GM23248 (cell line): ENCODE data around the gene PRKAA1. TPM values are rescaled to one million over a fixed set of nuclear protein-coding genes. Genes with fewer than 3 reads are reported as not detected.
A peak's percentile ranks its signal among the peaks of the same experiment; 100 is the strongest.
"Not testable (repeated sequence)": the region's sequence is repeated elsewhere in the genome, so short reads cannot be mapped to it uniquely, and the experiment has no call there.

Experiments
- DNase-seq: peaks from one replicate; pipeline ENCODE4 v3.0.0-alpha.2; 2015
- H2AFZ ChIP-seq: fragments of 200-600 bp; sonication (generic); 2 replicates; pipeline ENCODE4 v1.6.1; 2016; ENCODE audit warnings: antibody characterized with exemption
- H3F3A ChIP-seq: fragments of 200-600 bp; sonication (generic); 2 replicates; pipeline ENCODE4 v1.6.1; 2016; ENCODE audit warnings: mild to moderate bottlenecking, antibody characterized with exemption, mixed run types; ENCODE audit not compliant: insufficient read depth
- H3K27ac ChIP-seq: fragments of 200-600 bp; sonication (generic); 2 replicates; pipeline ENCODE4 v1.5.1; 2016; ENCODE audit warnings: mild to moderate bottlenecking
- H3K27me3 ChIP-seq: fragments of 200-600 bp; sonication (generic); replicated peaks from 2 replicates; pipeline ENCODE4 v1.6.1; 2016; ENCODE audit warnings: mild to moderate bottlenecking; ENCODE audit not compliant: insufficient read depth
- H3K36me3 ChIP-seq: fragments of 200-600 bp; sonication (generic); 2 replicates; pipeline ENCODE4 v1.6.1; 2016; ENCODE audit warnings: low read depth, mild to moderate bottlenecking
- H3K4me1 ChIP-seq: fragments of 200-600 bp; sonication (generic); 2 replicates; pipeline ENCODE4 v1.6.1; 2016; ENCODE audit warnings: mild to moderate bottlenecking; ENCODE audit not compliant: insufficient read depth
- H3K4me2 ChIP-seq: fragments of 200-600 bp; sonication (generic); one replicate; pipeline ENCODE4 v1.6.1; 2016; ENCODE audit warnings: mild to moderate bottlenecking; ENCODE audit not compliant: unreplicated experiment
- H3K4me3 ChIP-seq: fragments of 200-600 bp; sonication (generic); 2 replicates; pipeline ENCODE4 v1.5.1; 2016; ENCODE audit warnings: mild to moderate bottlenecking
- H3K79me2 ChIP-seq: fragments of 200-600 bp; sonication (generic); 2 replicates; pipeline ENCODE4 v1.6.1; 2016; ENCODE audit warnings: mild to moderate bottlenecking; ENCODE audit not compliant: insufficient read depth
- H3K9ac ChIP-seq: fragments of 200-600 bp; sonication (generic); 2 replicates; pipeline ENCODE4 v1.6.1; 2016; ENCODE audit warnings: mild to moderate bottlenecking
- H3K9me2 ChIP-seq: fragments of 200-600 bp; sonication (generic); 2 replicates; pipeline ENCODE4 v1.6.1; 2016; ENCODE audit warnings: mixed run types, mild to moderate bottlenecking, moderate library complexity; ENCODE audit not compliant: insufficient read depth
- H3K9me3 ChIP-seq: fragments of 200-600 bp; sonication (generic); one replicate; pipeline ENCODE4 v1.6.1; 2017; ENCODE audit warnings: low read depth
- H4K20me1 ChIP-seq: fragments of 200-600 bp; sonication (generic); 2 replicates; pipeline ENCODE4 v1.6.0; 2016; ENCODE audit not compliant: insufficient read depth
- EZH2 ChIP-seq: fragments of 200-600 bp; sonication (generic); IDR thresholded peaks from 2 replicates; pipeline ENCODE4 v1.6.1; 2018; ENCODE audit warnings: antibody characterized with exemption, mild to moderate bottlenecking; ENCODE audit not compliant: insufficient read depth, poor library complexity, severe bottlenecking
- EZH2phosphoT487 ChIP-seq: fragments of 200-600 bp; sonication (generic); IDR thresholded peaks from 2 replicates; pipeline ENCODE4 v1.6.1; 2018; ENCODE audit warnings: antibody characterized with exemption, moderate library complexity, mild to moderate bottlenecking, low read depth; ENCODE audit not compliant: insufficient read depth
- WGBS, 2 experiments: methylation state at CpG; one replicate each; pipeline ENCODE4 v1.1.6; 2015 to 2017; ENCODE audit warnings: low lambda C conversion rate in 2 of 2, low coverage in 1 of 2; ENCODE audit errors: missing lambda C conversion rate in 2 of 2; 5-methylcytosine and 5-hydroxymethylcytosine counted together
- in situ Hi-C: fragments of 300-500 bp; cut with MboI; formaldehyde crosslinking; loops from 2 replicates; pipeline ENCODE4 v1.15.0; 2020
- polyA plus RNA-seq: library from polyadenylated mRNA; unstranded; fragments of >200 nt; fragmentation: Nextera tagmentation; extraction: Ambion mirVana; gene quantifications from 2 replicates; pipeline ENCODE4 v1.2.1, GENCODE V29; 2016
- total RNA-seq: library from RNA; depleted of rRNA; stranded (reverse); fragments of >200 nt; shearing (Covaris generic); gene quantifications from 2 replicates; pipeline ENCODE4 v1.2.3, GENCODE V29; 2014

PRKAA1 gene
- total and polyA plus RNA-seq, 2 experiments from 2014 or later: 35.5 to 77.4 TPM

DNA sequence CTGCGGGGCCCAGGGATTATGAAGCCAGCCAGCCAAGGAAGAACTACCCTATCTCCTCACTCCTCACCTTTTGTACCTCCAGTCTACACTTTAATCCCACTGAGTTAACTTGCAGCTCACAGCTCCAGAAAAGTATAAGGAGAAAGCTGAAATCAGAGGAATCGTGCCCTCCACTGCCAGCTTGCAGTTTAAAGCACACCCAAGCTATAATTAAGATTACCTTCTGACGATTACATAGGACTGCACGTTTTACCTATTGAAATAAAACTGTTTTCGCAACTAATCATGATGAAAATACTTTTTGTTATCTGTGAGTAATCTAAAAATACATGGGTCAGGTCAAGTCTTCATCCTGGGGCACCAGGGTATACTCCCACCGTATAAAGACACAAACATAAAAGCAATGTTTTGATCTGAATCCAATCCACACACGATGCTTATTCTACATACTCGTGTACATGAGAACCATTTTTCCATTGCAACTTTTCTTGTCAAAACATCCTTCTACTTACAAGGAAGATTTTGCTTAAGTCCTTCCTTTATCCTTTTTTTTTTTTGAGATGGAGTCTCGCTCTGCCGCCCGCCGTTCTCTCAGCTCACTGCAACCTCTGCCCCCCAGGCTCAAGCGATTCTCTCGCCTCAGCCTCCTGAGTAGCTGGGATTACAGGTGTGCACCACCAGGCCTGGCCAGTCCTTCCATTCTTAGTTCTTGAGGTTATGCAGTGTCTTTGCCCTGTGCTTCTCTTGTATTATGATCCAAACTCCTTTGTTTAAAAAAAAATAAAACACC is 29.2 kb upstream of the PRKAA1 start:
- 0 out of 2 replicates have a peak, but pooled peaks cover 5% of the 10 kb centered on the region for H4K20me1 ChIP-seq
- no peak overlapping the region for H3K4me2 ChIP-seq
- no peak for DNase-seq
- no peak overlapping the region for H2AFZ ChIP-seq
- H3K79me2 ChIP-seq: peaks cover 27% of the 10 kb centered on the region
- H3K9ac ChIP-seq: peak overlapping the region; percentile 22; the same call in 1 of the 2 replicates
- H3F3A ChIP-seq: peaks cover 87% of the 10 kb centered on the region
- WGBS, 2 experiments: 89 to 90% methylated on average over 14 of the region's 14 CpGs
- H3K9me3 ChIP-seq: no peaks in the 10 kb centered on the region
- 0 out of 2 replicates have a peak overlapping the region, but pooled peaks have one; percentile 15 for H3K27ac ChIP-seq
- TF ChIP-seq EZH2phosphoT487 (no peak), EZH2 (no peak)
- no peaks in the 10 kb centered on the region for H3K9me2 ChIP-seq
- no peak overlapping the region for H3K4me3 ChIP-seq
- no peaks in the 10 kb centered on the region for H3K27me3 ChIP-seq
- in situ Hi-C loops: no loop called here
- H3K36me3 ChIP-seq: peaks cover 67% of the 10 kb centered on the region
- H3K4me1 ChIP-seq: peaks cover 7% of the 10 kb centered on the region

DNA sequence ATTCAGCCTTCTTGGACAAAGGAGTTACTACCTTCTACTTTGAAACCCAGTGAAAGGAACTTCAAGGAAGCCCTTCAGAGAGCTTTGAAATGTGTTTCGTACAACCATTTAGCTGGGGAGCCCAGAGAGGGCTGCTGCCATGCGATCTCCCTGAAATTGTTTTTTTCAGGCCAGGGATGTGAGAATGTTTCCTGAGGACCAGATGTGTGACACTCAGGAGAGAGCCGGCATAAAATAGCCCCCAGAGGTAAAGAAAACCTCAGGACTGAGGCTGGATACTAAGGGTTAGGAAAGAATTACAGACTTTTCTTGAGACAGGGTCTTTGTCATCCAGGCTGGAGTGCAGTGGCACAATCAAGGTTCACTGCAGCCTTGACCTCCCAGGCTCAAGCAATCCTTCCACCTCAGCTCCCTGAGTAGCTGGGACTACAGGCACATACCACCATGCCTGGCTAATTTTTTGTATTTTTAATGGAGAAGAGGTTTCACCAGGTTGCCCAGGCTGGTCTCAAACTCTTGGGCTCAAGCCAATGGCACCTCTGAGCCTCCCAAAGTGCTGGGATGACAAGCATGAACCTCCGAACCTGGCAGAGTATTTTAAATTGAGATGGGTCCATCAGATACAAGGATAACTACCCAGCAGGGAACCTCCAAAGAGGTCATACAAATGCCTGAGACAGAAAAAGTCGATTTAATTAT is 28.5 kb upstream of the PRKAA1 start:
- Histone ChIP-seq H3K4me1 (no peaks in the 10 kb centered on the region), H3K36me3 (peaks cover 60% of the 10 kb centered on the region), H3K27me3 (no peaks in the 10 kb centered on the region), H3K79me2 (peaks cover 20% of the 10 kb centered on the region), H3F3A (peaks cover 80% of the 10 kb centered on the region), H3K4me3 (no peak overlapping the region), H2AFZ (no peak overlapping the region), H4K20me1 (0 out of 2 replicates have a peak, but pooled peaks cover 5% of the 10 kb centered on the region), H3K27ac (peak overlapping the region; percentile 15; the same call in 1 of the 2 replicates), H3K9ac (peak overlapping the region; percentile 22; the same call in 1 of the 2 replicates), H3K9me3 (no peaks in the 10 kb centered on the region), H3K9me2 (no peaks in the 10 kb centered on the region), H3K4me2 (no peak overlapping the region)
- WGBS, 2 experiments: 75 to 78% methylated on average over 5 of the region's 5 CpGs
- in situ Hi-C loops: no loop called here
- no peak for DNase-seq
- TF ChIP-seq EZH2phosphoT487: no peak
- TF ChIP-seq EZH2: no peak

DNA sequence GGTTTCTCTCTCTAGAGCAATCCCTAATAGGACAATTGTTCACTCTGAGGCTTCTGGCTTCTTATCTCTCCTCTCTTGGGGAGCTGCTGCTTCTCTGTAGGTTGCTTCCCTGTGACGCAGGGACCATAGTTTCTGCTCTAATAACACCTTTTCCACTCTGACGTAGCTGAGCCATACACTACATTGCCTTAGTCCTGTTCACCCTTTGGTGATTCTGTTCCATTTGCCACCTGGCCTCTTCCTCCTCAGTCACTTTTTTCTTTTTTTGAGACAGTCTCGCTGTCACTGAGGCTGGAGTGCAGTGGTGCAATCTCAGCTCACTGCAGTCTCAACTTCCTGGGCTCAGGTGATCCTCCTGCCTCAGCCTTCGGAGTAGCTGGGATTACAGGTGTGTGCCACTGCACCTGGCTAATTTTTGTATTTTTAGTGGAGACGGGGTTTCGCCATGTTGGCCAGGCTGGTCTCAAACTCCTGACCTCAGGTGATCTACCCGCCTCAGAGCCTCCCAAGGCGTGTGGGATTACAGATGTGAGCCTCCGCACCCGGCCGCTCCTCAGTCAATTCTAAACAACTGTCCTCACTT is 27.4 kb upstream of the PRKAA1 start:
- H3K9me2 ChIP-seq, H3K79me2 ChIP-seq, H3K27me3 ChIP-seq, H3K9me3 ChIP-seq, H3K4me3 ChIP-seq, H3K4me1 ChIP-seq, DNase-seq, H3K27ac ChIP-seq, H3K9ac ChIP-seq, H4K20me1 ChIP-seq, H2AFZ ChIP-seq, in situ Hi-C loops, H3K4me2 ChIP-seq: not testable (repeated sequence)
- Histone ChIP-seq H3K36me3 (peaks cover 49% of the 10 kb centered on the region), H3F3A (peaks cover 69% of the 10 kb centered on the region)
- 87 to 88% methylated on average over 11 of the region's 11 CpGs for WGBS, 2 experiments

DNA sequence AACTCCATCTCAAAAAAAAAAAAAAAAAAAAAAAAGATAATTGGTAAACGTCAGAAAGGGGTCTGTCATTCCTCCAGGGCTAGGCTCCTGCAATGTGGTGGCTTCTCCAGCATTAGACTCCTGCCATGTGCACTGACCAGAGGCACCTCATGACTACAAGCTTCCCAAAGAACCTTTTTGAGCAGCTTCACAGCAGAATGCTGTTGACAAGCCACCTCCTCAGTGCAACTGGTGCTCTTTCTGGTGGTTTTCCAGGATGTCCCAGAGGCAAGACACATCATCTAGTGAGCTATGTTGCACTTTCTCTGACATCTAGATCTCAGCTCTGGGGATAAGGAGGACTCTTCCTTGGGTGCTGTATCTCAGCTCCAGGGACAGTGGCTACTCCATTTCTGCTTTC is 25.3 kb upstream of the PRKAA1 start:
- Histone ChIP-seq H3K79me2 (no peaks in the 10 kb centered on the region), H3K9ac (no peak overlapping the region), H4K20me1 (0 out of 2 replicates have a peak, but pooled peaks cover 5% of the 10 kb centered on the region), H2AFZ (no peak overlapping the region), H3K4me1 (no peaks in the 10 kb centered on the region), H3K27me3 (no peaks in the 10 kb centered on the region), H3K4me2 (no peak overlapping the region), H3K9me2 (no peaks in the 10 kb centered on the region), H3K36me3 (peaks cover 30% of the 10 kb centered on the region), H3K9me3 (no peaks in the 10 kb centered on the region), H3K27ac (peak overlapping the region; percentile 29; the same call in 1 of the 2 replicates), H3F3A (peaks cover 49% of the 10 kb centered on the region), H3K4me3 (no peak overlapping the region)
- TF ChIP-seq EZH2phosphoT487: no peak
- TF ChIP-seq EZH2: no peak
- WGBS, 2 experiments: 23% methylated on average over 1 of the region's 1 CpG; no CpG with 5 or more reads in 1 of the 2 experiments
- in situ Hi-C loops: no loop called here
- no peak for DNase-seq
